Lower leg skin (tissue), 3 donors: ENCODE measurements around the gene ARHGAP27.

Source experiments
- CTCF ChIP-seq, 3 donors: fragments of 450-650 bp; IDR thresholded peaks; one replicate each; pipeline ENCODE4 v1.5.1; 2016; ENCODE audit warnings: antibody characterized with exemption in 3 of 3, mild to moderate bottlenecking in 3 of 3, moderate library complexity in 2 of 3
- POLR2A ChIP-seq, 2 donors: fragments of 450-650 bp; IDR thresholded peaks; one replicate each; pipeline ENCODE4 v1.6.1; 2016 to 2017; ENCODE audit warnings: antibody characterized with exemption in 2 of 2, mild to moderate bottlenecking in 1 of 2, moderate library complexity in 1 of 2

GRCh38 chr17:45374501-45374900 is 58.2 kb downstream of the ARHGAP27 start:
- TF ChIP-seq POLR2A (IDR thresholded peaks at IDR 0.05) (no peak), CTCF (IDR thresholded peaks at IDR 0.05) (no peak)
